LNCAP (cell line): ENCODE results near the gene KLHDC10.

ENCODE experiments used
- TF ChIP-seq, protein P1 (sequence below): fragments of 450-650 bp; IDR thresholded peaks from 2 replicates; pipeline ENCODE4 v1.5.1; 2017; ENCODE audit warnings: mild to moderate bottlenecking

The KLHDC10 gene

GRCh38 chr7:130090745-130091532, 20.6 kb downstream of the KLHDC10 start:
- TF ChIP-seq, protein P1, sequence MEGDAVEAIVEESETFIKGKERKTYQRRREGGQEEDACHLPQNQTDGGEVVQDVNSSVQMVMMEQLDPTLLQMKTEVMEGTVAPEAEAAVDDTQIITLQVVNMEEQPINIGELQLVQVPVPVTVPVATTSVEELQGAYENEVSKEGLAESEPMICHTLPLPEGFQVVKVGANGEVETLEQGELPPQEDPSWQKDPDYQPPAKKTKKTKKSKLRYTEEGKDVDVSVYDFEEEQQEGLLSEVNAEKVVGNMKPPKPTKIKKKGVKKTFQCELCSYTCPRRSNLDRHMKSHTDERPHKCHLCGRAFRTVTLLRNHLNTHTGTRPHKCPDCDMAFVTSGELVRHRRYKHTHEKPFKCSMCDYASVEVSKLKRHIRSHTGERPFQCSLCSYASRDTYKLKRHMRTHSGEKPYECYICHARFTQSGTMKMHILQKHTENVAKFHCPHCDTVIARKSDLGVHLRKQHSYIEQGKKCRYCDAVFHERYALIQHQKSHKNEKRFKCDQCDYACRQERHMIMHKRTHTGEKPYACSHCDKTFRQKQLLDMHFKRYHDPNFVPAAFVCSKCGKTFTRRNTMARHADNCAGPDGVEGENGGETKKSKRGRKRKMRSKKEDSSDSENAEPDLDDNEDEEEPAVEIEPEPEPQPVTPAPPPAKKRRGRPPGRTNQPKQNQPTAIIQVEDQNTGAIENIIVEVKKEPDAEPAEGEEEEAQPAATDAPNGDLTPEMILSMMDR: no peak

GRCh38 chr7:130091999-130092398, 21.7 kb downstream of the KLHDC10 start:
- TF ChIP-seq, protein P1: no peak

DNA sequence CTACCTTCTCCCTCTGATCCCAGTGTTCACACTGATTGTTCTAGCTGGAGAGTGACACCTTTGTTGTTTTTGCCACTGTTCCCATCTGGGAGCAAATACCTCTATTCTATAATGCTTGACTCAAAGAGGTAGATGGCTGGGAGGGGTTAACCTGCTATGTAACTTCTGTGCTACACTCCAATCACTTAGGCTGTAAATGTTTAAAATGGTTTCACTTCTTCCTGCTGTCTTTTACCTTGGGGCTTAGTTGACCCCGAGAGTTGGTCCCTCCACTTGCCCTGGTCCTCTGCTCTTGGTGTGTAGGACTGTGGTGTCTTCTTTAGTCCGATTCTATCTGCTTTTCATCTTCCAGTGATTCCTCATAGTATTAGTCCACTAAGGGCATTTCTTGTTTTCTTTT, 22.3 kb downstream of the KLHDC10 start:
- TF ChIP-seq, protein P1: no peak

DNA sequence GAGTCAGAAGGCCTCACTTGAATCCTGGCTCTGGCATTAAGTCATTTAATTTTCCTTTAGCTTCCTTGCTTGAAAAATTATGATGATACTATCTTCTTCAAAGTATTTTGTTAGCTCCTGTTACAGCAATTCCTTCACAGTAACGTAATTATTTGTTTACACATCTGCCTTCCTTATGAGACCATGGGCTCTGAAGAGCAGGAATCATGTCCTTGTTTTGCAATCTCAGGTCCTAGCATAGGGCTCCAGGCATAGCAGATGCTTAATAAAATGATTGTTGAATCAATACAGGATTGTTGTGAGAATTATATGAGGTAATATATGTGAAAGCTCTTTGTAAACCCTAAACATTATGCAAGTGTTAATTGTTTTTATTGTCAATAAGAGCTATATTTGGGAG, 25.5 kb downstream of the KLHDC10 start:
- TF ChIP-seq, protein P1: no peak

DNA sequence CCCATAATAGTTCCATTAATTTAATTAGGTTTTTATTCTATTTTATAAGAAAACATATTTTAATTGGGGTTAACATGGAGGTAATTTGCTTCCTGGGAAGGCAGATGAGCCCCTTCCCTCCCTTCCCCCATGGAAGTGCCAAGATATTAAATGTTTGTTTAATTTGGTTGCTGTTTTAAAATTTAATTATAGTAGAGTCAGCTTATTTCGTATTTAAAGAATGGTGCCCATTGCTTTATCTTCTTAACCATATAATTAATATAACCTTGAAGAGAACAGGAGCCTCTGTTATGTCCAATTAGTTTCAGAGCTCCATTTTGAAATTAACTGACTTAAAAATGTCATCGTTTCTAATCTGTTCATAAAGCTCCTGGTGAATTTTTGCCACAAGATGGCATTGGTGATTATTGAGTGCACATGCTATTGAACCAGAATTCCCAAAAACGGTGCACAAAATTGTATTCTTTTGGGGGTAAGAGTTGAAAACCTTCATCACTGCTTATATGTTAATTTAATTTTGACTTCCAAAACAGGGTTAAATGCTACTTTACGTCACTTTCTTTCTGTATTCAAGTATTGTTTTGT, 26.0 kb downstream of the KLHDC10 start:
- TF ChIP-seq, protein P1: peak; percentile 50

DNA sequence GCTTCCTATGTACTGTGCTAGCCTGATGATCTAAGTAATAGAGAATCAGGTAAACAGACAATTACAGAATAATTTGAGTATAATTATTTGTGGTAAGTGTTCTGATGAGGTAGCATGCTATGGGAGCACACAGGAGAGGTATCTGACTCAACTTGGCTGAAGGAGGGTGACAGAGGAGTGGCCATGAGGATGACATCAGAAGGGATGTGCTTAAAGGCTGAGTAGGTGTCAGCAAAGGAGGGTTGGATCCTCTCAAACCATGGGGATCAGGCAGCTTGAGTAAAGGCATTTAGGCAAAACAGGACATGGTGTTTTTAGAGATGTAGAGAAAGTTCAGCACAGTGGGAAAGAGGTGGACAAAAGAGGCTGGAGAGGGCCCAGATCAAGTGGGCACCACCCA, 29.0 kb downstream of the KLHDC10 start:
- TF ChIP-seq, protein P1: no peak

DNA sequence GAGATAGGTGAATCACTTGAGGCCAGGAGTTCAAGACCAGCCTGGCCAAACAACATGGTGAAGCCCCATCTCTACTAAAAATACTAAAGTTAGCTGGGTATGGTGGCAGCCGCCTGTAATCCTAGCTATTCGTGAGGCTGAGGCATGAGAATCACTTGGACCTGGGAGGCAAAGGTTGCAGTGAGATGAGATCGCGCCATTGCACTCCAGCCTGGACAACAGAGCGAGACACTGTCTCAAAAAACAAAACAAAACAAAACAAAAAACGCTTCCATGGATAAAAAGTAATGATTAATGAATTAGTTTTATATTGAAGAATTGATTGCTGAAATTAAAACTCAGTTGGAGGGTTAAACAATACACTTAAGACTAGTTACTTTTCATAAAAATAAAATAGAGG, 32.3 kb downstream of the KLHDC10 start:
- TF ChIP-seq, protein P1: no peak
